HCT116 (cell line): ENCODE data around the gene RCAN3. TPM values are rescaled to one million over a fixed set of nuclear protein-coding genes. Genes with fewer than 3 reads are reported as not detected.

ENCODE experiments used
- ATAC-seq: fragments of 200-7000 bp; cut with Tn5 transposase; 2 replicates; pipeline ENCODE4 v1.9.1; 2020; ENCODE audit warnings: mild to moderate bottlenecking, moderate library complexity
- BruUV-seq: library from RNA; stranded (reverse); fragments of 400-500 nt; replicated peaks from 2 replicates; lab custom pipeline; 2021; lab: Mats Ljungman, UMichigan
- CTCF ChIA-PET: fragments of 300-600 bp; sonication (Branson Sonifier 250); formaldehyde crosslinking; loops from one replicate; lab custom pipeline; 2021; ENCODE audit warnings: antibody characterized with exemption; lab: Charles Lee
- POLR2A ChIA-PET: fragments of 300-600, 350-600 bp; sonication (Branson Sonifier 250); formaldehyde crosslinking; loops from one replicate; lab custom pipeline; 2021; ENCODE audit warnings: antibody characterized with exemption; lab: Charles Lee
- RAD21 ChIA-PET, 2 experiments: fragments of 300-600 bp; sonication (Branson Sonifier 250); formaldehyde crosslinking; loops; one replicate each; lab custom pipeline; 2023; ENCODE audit warnings: low total read pairs in 2 of 2; ENCODE audit not compliant: uncharacterized antibody in 2 of 2, unreplicated experiment in 2 of 2, low non-redundant PET in 1 of 2; lab: Charles Lee
- DNase-seq: peaks from one replicate; pipeline ENCODE4 v3.0.0-alpha.2; 2010; ENCODE audit warnings: low read depth, low spot score
- H2AFZ ChIP-seq: fragments of 200-600 bp; shearing (Covaris generic), sonication (generic); 2 replicates; pipeline ENCODE4 v1.6.1; 2017; ENCODE audit warnings: low read depth, mixed run types, mixed read lengths, antibody characterized with exemption, low read length; ENCODE audit not compliant: poor library complexity, severe bottlenecking
- H3K27ac ChIP-seq: 2 replicates; pipeline ENCODE4 v1.5.1; 2012; ENCODE audit warnings: low read depth, low read length
- H3K27me3 ChIP-seq: fragments of 200-600 bp; sonication (generic); 2 replicates; pipeline ENCODE4 v1.6.1; 2016; ENCODE audit warnings: mixed run types, low read length, mixed read lengths; ENCODE audit not compliant: insufficient read depth
- H3K36me3 ChIP-seq, 2 experiments: fragments of 200-500 bp in 1 of 2; fragments of 200-600 bp in 1 of 2; sonication (Bioruptor generic) in 1 of 2; sonication (generic) in 1 of 2; 2 replicates each; pipeline versions ENCODE4 v1.5.1 to v1.6.1; 2014 to 2016; ENCODE audit warnings: low read length in 2 of 2, inconsistent platforms in 1 of 2, mixed read lengths in 1 of 2, mixed run types in 1 of 2; ENCODE audit not compliant: insufficient read depth in 2 of 2, control insufficient read depth in 1 of 2
- H3K4me1 ChIP-seq, 2 experiments: fragments of 200-600 bp in 1 of 2; sonication (generic) in 1 of 2; 2 replicates each; pipeline versions ENCODE4 v1.5.1 to v1.6.1; 2012 to 2017; ENCODE audit warnings: low read length in 2 of 2, inconsistent platforms in 1 of 2, mild to moderate bottlenecking in 1 of 2, mixed read lengths in 1 of 2, mixed run types in 1 of 2, moderate library complexity in 1 of 2; ENCODE audit not compliant: insufficient read depth in 2 of 2, control insufficient read depth in 1 of 2
- H3K4me2 ChIP-seq: fragments of 200-600 bp; sonication (generic); 2 replicates; pipeline ENCODE4 v1.6.1; 2017; ENCODE audit warnings: mixed run types, low read length, mixed read lengths
- H3K4me3 ChIP-seq, 2 experiments: fragments of 200-600 bp in 1 of 2; sonication (generic) in 1 of 2; replicated peaks in 1 of 2; 2 replicates each; pipeline ENCODE4 v1.5.1; 2011 to 2016; ENCODE audit warnings: low read length in 2 of 2, control low read depth in 1 of 2, low read depth in 1 of 2, mild to moderate bottlenecking in 1 of 2, mixed read lengths in 1 of 2, mixed run types in 1 of 2
- H3K79me2 ChIP-seq: fragments of 200-600 bp; sonication (generic); 2 replicates; pipeline ENCODE4 v1.6.1; 2017; ENCODE audit warnings: mild to moderate bottlenecking, mixed run types, low read length, moderate library complexity, mixed read lengths; ENCODE audit not compliant: insufficient read depth
- H3K9ac ChIP-seq: fragments of 200-600 bp; sonication (generic); 2 replicates; pipeline ENCODE4 v1.6.1; 2016; ENCODE audit warnings: low read length, mixed read lengths
- H3K9me2 ChIP-seq: fragments of 200-600 bp; sonication (generic), shearing (Covaris generic); 2 replicates; pipeline ENCODE4 v1.6.1; 2017; ENCODE audit warnings: mixed run types, mild to moderate bottlenecking, moderate library complexity; ENCODE audit not compliant: insufficient read depth
- H3K9me3 ChIP-seq, 2 experiments: fragments of 200-500 bp in 1 of 2; fragments of 200-600 bp in 1 of 2; sonication (Bioruptor generic) in 1 of 2; sonication (generic) in 1 of 2; 2 replicates each; pipeline ENCODE4 v1.6.1; 2014 to 2017; ENCODE audit warnings: low read length in 2 of 2, mixed read lengths in 2 of 2, inconsistent platforms in 1 of 2, low read depth in 1 of 2, mild to moderate bottlenecking in 1 of 2, mixed run types in 1 of 2, moderate library complexity in 1 of 2; ENCODE audit not compliant: control insufficient read depth in 1 of 2, insufficient read depth in 1 of 2
- H4K20me1 ChIP-seq: fragments of 200-600 bp; sonication (generic), shearing (Covaris generic); 2 replicates; pipeline ENCODE4 v1.6.1; 2017; ENCODE audit warnings: mixed run types, mild to moderate bottlenecking, moderate library complexity; ENCODE audit not compliant: insufficient read depth
- ATF3 ChIP-seq: IDR thresholded peaks from 2 replicates; pipeline ENCODE4 v1.6.1; 2012
- CBX3 ChIP-seq: IDR thresholded peaks from 2 replicates; pipeline ENCODE4 v1.6.1; 2012; ENCODE audit warnings: low read depth
- CEBPB ChIP-seq: IDR thresholded peaks from 2 replicates; pipeline ENCODE4 v1.6.1; 2012; ENCODE audit warnings: low read depth
- CTCF ChIP-seq, 3 experiments: fragments of 200-600 bp in 1 of 3; sonication (generic) in 1 of 3; IDR thresholded peaks in 2 of 3; conservative IDR thresholded peaks in 1 of 3; 2 replicates each; pipeline ENCODE4 v1.5.1; 2012 to 2017; ENCODE audit warnings: low read depth in 2 of 3, low read length in 2 of 3, antibody characterized with exemption in 1 of 3, borderline replicate concordance in 1 of 3, control low read depth in 1 of 3, mild to moderate bottlenecking in 1 of 3, mixed read lengths in 1 of 3, mixed run types in 1 of 3, moderate library complexity in 1 of 3; ENCODE audit not compliant: insufficient read depth in 1 of 3
- EGR1 ChIP-seq: IDR thresholded peaks from 2 replicates; pipeline ENCODE4 v1.6.1; 2012; ENCODE audit warnings: low read depth
- RAD21 ChIP-seq: IDR thresholded peaks from 2 replicates; pipeline ENCODE4 v1.6.1; 2012; ENCODE audit warnings: low read depth, mild to moderate bottlenecking
- SP1 ChIP-seq: IDR thresholded peaks from 2 replicates; pipeline ENCODE4 v1.6.1; 2012; ENCODE audit warnings: low read depth
- SRF ChIP-seq: IDR thresholded peaks from 2 replicates; pipeline ENCODE4 v1.6.1; 2012; ENCODE audit warnings: low read depth
- YY1 ChIP-seq: IDR thresholded peaks from 2 replicates; pipeline ENCODE4 v1.6.1; 2011; ENCODE audit warnings: low read length, low read depth, moderate library complexity, mild to moderate bottlenecking; ENCODE audit not compliant: insufficient replicate concordance; ENCODE audit errors: extremely low read depth
- intact Hi-C: fragments of 100-400 bp; cut with micrococcal nuclease; formaldehyde crosslinking; loops from 2 replicates; pipeline ENCODE4 v1.10.0; 2022
- total RNA-seq: library from RNA; stranded (reverse); gene quantifications from one replicate; pipeline ENCODE4 v1.2.1, GENCODE V29; 2021; ENCODE audit not compliant: unreplicated experiment

RCAN3 gene
- total RNA-seq, 1 experiment from 2014 or later: 13.3 TPM

GRCh38 chr1:24586970-24587820, 84.6 kb downstream of the RCAN3 start:
- Histone ChIP-seq H3K4me1 (peaks cover 3 to 4% of the 10 kb centered on the region in 2 experiments; a peak in 2 of 4 replicates), H3K36me3 (no peaks in the 10 kb centered on the region), H3K79me2 (no peaks in the 10 kb centered on the region), H3K27ac (no peak overlapping the region), H3K9me2 (no peaks in the 10 kb centered on the region), H3K9ac (no peak overlapping the region), H3K27me3 (peaks cover 8% of the 10 kb centered on the region; the same call in 1 of the 2 replicates), H4K20me1 (no peaks in the 10 kb centered on the region), H2AFZ (peak overlapping the region; percentile 66), H3K4me3 (no peak overlapping the region), H3K9me3 (no peaks in the 10 kb centered on the region), H3K4me2 (peak overlapping the region; percentile 40)
- BruUV-seq: no TSS peak
- DNase-seq (peak; percentile 37), ATAC-seq (peak; percentile 96)
- intact Hi-C loops: loop anchor here (10.0 kb wide), 1 partner anchor 192 kb away; no protein-coding TSS in a partner anchor
- ChIA-PET POLR2A (no interaction called here), RAD21 (interaction anchor here in 1 of 2 experiments (1.1 kb wide), 2 partner anchors 45 to 388 kb away, joined by 4 read pairs; no protein-coding TSS in a partner anchor), CTCF (interaction anchor here (0.6 to 2.6 kb wide), 26 partner anchors 9 to 388 kb away, joined by 3 to 24 read pairs (median 4); partner anchors contain the start of genes NCMAP and NIPAL3)
- TF ChIP-seq RAD21 (peak; percentile 71), CEBPB (no peak), SRF (no peak), YY1 (peak; percentile 31), EGR1 (no peak), CBX3 (peak; percentile 72; the same call in 1 of the 2 replicates), SP1 (no peak), ATF3 (no peak), CTCF (IDR thresholded peaks at IDR 0.05 in 2 of 3, conservative IDR thresholded peaks at IDR 0.05 in 1 of 3; ENCODE audit: borderline replicate concordance in 1 of 3, insufficient read depth in 1 of 3, low read depth in 2 of 3, low read length in 2 of 3) (peak; percentile 59 to 82 (median 80); a peak in 5 of 6 replicates)
